Omental fat pad (tissue), 4 donors: Measurements from ENCODE around the gene PREP. TPM values are rescaled to one million over a fixed set of nuclear protein-coding genes. Genes with fewer than 3 reads are reported as not detected.

Source experiments
- ATAC-seq: fragments of 150-250 bp; one replicate; pipeline ENCODE4 v1.9.1; 2016; ENCODE audit warnings: mild to moderate bottlenecking, moderate library complexity; ENCODE audit not compliant: low FRiP score
- DNase-seq: peaks from one replicate; pipeline ENCODE4 v3.0.0-alpha.2; 2019; ENCODE audit warnings: low spot score
- total RNA-seq, 4 donors: library from RNA; depleted of rRNA; stranded (reverse); fragments of >200 nt; gene quantifications; one replicate each; pipeline ENCODE4 v1.1.0, GENCODE V29; 2016
- TF ChIP-seq, protein P1 (sequence below), 3 donors: fragments of 450-650 bp; IDR thresholded peaks; one replicate each; pipeline ENCODE4 v1.5.1; 2016 to 2017; ENCODE audit warnings: antibody characterized with exemption in 3 of 3, mild to moderate bottlenecking in 3 of 3, moderate library complexity in 2 of 3

PREP gene
- total RNA-seq, 4 donors from 2014 or later: 18.1 to 29.9 (median 23.6) TPM

DNA sequence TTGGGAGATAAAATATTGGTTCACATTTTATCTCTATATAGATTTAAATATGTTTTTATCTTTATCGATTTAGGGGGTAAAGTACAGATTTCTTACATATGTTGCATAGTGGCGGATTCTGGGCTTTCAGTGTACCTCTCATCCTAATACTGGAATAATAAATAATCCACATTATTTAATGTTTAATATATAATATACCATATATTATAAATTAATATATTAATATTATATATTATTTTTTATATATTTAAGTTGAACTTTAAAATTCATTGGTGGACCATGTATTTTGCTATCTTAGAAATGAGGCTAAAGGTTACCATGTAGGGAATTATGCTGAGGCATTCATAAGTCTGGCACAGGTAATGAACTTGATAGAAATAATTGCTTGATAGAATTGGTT is 133.5 kb downstream of the PREP start:
- ATAC-seq (no peak), DNase-seq (no peak)
- TF ChIP-seq, protein P1, sequence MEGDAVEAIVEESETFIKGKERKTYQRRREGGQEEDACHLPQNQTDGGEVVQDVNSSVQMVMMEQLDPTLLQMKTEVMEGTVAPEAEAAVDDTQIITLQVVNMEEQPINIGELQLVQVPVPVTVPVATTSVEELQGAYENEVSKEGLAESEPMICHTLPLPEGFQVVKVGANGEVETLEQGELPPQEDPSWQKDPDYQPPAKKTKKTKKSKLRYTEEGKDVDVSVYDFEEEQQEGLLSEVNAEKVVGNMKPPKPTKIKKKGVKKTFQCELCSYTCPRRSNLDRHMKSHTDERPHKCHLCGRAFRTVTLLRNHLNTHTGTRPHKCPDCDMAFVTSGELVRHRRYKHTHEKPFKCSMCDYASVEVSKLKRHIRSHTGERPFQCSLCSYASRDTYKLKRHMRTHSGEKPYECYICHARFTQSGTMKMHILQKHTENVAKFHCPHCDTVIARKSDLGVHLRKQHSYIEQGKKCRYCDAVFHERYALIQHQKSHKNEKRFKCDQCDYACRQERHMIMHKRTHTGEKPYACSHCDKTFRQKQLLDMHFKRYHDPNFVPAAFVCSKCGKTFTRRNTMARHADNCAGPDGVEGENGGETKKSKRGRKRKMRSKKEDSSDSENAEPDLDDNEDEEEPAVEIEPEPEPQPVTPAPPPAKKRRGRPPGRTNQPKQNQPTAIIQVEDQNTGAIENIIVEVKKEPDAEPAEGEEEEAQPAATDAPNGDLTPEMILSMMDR (IDR thresholded peaks at IDR 0.05): no peak

DNA sequence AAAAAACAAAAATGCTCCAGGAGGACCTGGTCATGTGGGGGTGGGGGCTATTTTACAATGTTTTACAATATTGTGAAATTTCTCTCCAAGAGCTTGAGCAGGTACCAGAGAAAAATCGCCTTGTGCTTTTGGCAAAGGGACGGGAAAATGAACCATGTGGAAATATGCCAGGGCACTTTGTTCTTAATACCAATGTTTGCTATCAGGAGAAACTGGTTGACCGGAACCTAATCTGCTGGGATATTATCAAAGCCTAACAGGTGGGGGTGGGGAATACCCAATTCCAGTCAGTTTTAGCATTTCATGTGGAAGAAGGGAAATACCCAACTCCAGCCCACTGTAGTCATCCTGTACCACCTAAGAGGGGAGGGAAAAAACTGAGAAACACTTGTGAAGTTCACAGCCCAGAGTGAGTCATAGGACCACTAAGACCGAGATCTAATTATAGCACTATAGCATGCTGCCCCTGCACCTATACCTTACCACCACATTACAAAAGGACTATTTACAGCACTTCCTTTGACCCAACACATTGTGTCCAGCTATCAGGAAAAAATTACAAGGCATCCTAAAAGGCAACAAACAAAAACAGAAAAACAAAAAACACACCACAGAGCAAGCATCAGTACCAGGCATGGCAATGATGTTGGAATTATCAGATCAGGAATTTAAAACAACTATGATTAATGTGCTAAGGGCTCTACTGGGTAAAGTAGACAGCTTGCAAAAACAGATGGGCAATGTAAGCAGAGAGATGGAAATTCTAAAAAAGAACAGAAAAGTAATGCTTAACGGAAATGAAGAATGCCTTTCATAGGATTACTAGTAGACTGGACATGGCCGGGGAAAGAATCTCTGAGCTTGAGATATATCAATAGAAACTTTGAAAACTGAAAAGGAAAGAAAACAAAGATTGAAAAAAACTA is 138.9 kb downstream of the PREP start:
- TF ChIP-seq, protein P1 (IDR thresholded peaks at IDR 0.05): no peak
- DNase-seq (no peak), ATAC-seq (no peak)

DNA sequence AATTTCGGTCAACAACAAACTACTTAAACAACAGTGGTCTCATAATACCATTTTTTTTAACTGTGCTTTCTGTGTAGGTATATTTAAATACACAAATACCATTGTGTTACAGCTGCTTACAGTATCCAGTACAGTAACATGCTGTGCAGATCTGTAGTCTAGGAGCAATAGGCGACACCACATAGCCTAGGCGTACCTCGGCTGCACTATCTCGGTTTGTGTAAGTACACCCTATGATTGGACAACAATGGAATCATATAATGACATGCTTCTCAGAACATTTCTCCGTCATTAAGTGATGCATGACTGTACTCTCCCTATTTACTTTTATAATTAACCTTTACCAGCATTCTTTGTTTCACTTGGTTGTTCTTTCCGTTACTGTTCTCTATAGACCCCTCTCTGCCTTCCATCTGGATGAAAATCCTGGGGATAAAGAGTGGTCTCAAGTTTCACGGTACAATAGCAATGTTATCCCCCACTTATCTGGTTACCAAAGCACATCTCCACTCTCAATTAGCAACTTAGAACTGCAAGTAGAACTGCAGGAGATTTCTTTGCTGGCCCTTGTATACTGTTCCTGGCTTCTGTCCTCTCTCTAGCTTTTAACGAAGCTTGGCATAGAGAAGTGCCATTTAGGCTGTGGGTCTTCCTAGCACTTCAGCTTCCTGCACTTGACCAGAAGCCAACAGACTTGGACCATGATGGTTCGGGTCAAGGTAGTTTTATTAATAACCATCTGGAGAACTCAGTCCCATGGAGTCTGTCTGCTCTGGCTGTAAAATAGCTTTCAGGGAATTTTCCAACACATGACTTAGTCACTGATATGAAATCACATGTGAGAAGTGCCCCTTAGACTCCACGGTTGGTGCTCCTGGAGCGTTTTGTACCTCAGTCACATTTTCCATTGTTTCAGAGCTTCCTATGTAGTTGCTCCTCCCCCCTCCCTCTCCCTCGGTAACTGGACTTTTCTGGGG is 142.7 kb downstream of the PREP start:
- DNase-seq: no peak
- TF ChIP-seq, protein P1 (IDR thresholded peaks at IDR 0.05): no peak
- ATAC-seq: no peak

DNA sequence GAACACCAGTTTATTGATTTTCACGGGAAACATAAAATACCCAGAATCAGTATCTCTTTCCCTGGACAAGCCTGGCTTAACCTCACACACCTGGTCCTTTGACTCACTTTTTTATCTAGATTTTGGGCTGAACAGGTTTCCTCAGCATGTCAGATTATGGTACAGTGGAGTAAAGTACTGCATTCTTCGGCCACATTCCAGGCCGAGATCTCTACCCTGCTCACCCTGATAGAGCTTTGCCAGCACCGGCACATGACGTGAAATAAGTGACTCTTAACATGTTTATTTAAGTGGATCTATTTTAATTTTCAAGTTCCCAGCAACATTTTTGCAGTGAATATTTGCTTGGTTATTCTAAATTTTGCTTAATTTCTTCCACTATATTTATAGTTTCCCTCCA is 144.1 kb downstream of the PREP start:
- ATAC-seq (no peak), DNase-seq (no peak)
- TF ChIP-seq, protein P1 (IDR thresholded peaks at IDR 0.05): no peak

DNA sequence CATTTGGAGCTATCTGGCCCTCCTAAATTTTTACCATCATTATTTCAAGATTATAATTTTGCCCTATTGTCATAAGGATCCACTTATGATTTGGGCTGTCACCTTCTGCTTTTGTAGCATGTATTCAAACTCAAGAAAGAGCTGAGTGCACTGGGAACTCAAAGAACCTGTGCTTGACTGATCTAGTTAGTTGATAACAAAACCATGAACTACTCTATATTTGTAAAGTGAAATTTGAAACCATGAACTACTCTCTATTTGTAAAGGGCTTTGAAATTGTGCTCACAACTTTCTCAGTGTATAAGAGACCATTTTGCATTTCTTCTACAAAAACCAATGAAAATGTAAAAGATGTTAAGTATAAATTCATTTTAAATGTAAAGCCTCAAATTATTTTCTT is 145.5 kb downstream of the PREP start:
- ATAC-seq (no peak), DNase-seq (no peak)
- TF ChIP-seq, protein P1 (IDR thresholded peaks at IDR 0.05): no peak

DNA sequence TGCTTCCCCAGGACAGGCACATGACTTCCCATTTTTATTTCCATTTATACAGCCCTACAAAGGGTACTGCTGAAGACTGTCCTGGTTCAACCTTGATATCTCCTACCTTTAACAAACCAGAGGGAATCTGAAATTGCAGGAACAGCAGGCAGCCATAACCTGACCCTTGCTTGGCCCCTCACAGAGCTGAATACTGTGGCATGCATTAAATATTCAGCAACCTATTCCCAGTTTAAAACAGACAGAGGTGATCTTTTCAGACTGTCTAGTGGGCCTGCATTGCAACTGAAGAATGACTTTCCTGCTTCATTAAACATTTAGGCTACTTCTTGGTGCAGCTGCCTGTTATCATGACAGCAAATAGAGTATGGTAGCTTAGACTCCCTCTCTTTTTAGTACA is 146.3 kb downstream of the PREP start:
- DNase-seq: no peak
- ATAC-seq: no peak
- TF ChIP-seq, protein P1 (IDR thresholded peaks at IDR 0.05): no peak
